H9 (cell line): ENCODE data around the gene ABHD1. TPM values are rescaled to one million over a fixed set of nuclear protein-coding genes. Genes with fewer than 3 reads are reported as not detected.

ENCODE experiments used
- DNase-seq: peaks from one replicate; pipeline ENCODE4 v3.0.0-alpha.2; 2017
- H2AFZ ChIP-seq: one replicate; pipeline ENCODE4 v1.6.1; 2013; ENCODE audit warnings: mild to moderate bottlenecking, low read length, control low read depth, moderate library complexity
- H2AK5ac ChIP-seq: 2 replicates; pipeline ENCODE4 v1.6.1; 2013; ENCODE audit warnings: low read length, control low read depth, mixed read lengths; ENCODE audit not compliant: insufficient read length
- H2BK120ac ChIP-seq: one replicate; pipeline ENCODE4 v1.6.1; 2013; ENCODE audit warnings: low read depth, mild to moderate bottlenecking, low read length, control low read depth, inconsistent platforms; ENCODE audit not compliant: poor library complexity, severe bottlenecking
- H2BK12ac ChIP-seq: 2 replicates; pipeline ENCODE4 v1.6.1; 2013; ENCODE audit warnings: low read length, control low read depth, mixed read lengths, low read depth; ENCODE audit not compliant: insufficient read length
- H2BK15ac ChIP-seq: 2 replicates; pipeline ENCODE4 v1.6.1; 2013; ENCODE audit warnings: low read depth, low read length, control low read depth
- H2BK20ac ChIP-seq: one replicate; pipeline ENCODE4 v1.6.1; 2013; ENCODE audit warnings: low read depth, mild to moderate bottlenecking, low read length, control low read depth, inconsistent platforms; ENCODE audit not compliant: poor library complexity, severe bottlenecking
- H2BK5ac ChIP-seq: 2 replicates; pipeline ENCODE4 v1.6.1; 2013; ENCODE audit warnings: low read length, control low read depth, mixed read lengths; ENCODE audit not compliant: insufficient read length
- H3K14ac ChIP-seq: 2 replicates; pipeline ENCODE4 v1.6.1; 2013; ENCODE audit warnings: low read length, control low read depth; ENCODE audit not compliant: insufficient read depth
- H3K18ac ChIP-seq: 2 replicates; pipeline ENCODE4 v1.6.1; 2013; ENCODE audit warnings: low read depth, mild to moderate bottlenecking, mixed read lengths, low read length, control low read depth; ENCODE audit not compliant: insufficient read length
- H3K23ac ChIP-seq: 2 replicates; pipeline ENCODE4 v1.6.1; 2013; ENCODE audit warnings: low read length, control low read depth, mixed read lengths, low read depth; ENCODE audit not compliant: insufficient read length
- H3K23me2 ChIP-seq: 2 replicates; pipeline ENCODE4 v1.6.1; 2013; ENCODE audit warnings: low read depth, mild to moderate bottlenecking, mixed read lengths, low read length, control low read depth; ENCODE audit not compliant: insufficient read length, poor library complexity, severe bottlenecking
- H3K27ac ChIP-seq: 2 replicates; pipeline ENCODE4 v1.5.1; 2013; ENCODE audit warnings: low read length, control low read depth, mixed read lengths, low read depth; ENCODE audit not compliant: insufficient read length
- H3K27me3 ChIP-seq: 2 replicates; pipeline ENCODE4 v1.6.1; 2013; ENCODE audit warnings: low read length, control low read depth, inconsistent platforms; ENCODE audit not compliant: insufficient read depth
- H3K4ac ChIP-seq: 2 replicates; pipeline ENCODE4 v1.6.1; 2013; ENCODE audit warnings: low read depth, mild to moderate bottlenecking, control low read depth, inconsistent platforms, low read length, moderate library complexity
- H3K4me1 ChIP-seq: 2 replicates; pipeline ENCODE4 v1.6.1; 2013; ENCODE audit warnings: low read length, control low read depth, inconsistent platforms; ENCODE audit not compliant: insufficient read depth
- H3K4me2 ChIP-seq: 2 replicates; pipeline ENCODE4 v1.6.1; 2013; ENCODE audit warnings: low read length, control low read depth, mixed read lengths; ENCODE audit not compliant: insufficient read length, insufficient read depth
- H3K56ac ChIP-seq: 2 replicates; pipeline ENCODE4 v1.6.1; 2013; ENCODE audit warnings: low read depth, mild to moderate bottlenecking, mixed read lengths, low read length, control low read depth; ENCODE audit not compliant: insufficient read length
- H3K79me1 ChIP-seq: 2 replicates; pipeline ENCODE4 v1.6.1; 2013; ENCODE audit warnings: low read depth, mild to moderate bottlenecking, moderate library complexity, low read length, control low read depth, inconsistent platforms; ENCODE audit not compliant: insufficient read depth, poor library complexity, severe bottlenecking
- H3K79me2 ChIP-seq: 2 replicates; pipeline ENCODE4 v1.6.1; 2013; ENCODE audit warnings: low read length, control low read depth, inconsistent platforms; ENCODE audit not compliant: insufficient read depth
- H3K9ac ChIP-seq: 2 replicates; pipeline ENCODE4 v1.6.1; 2013; ENCODE audit warnings: low read length, control low read depth, mixed read lengths; ENCODE audit not compliant: insufficient read length; ENCODE audit errors: extremely low read depth
- H3K9me3 ChIP-seq: one replicate; pipeline ENCODE4 v1.6.1; 2013; ENCODE audit warnings: low read depth, low read length, inconsistent platforms; ENCODE audit not compliant: control insufficient read depth
- H3T11ph ChIP-seq: one replicate; pipeline ENCODE4 v1.6.1; 2013; ENCODE audit warnings: mild to moderate bottlenecking, low read length, control low read depth, inconsistent platforms
- H4K20me1 ChIP-seq: one replicate; pipeline ENCODE4 v1.6.1; 2013; ENCODE audit not compliant: control insufficient read depth, insufficient read length, insufficient read depth
- H4K5ac ChIP-seq: 2 replicates; pipeline ENCODE4 v1.6.1; 2013; ENCODE audit warnings: low read depth, mild to moderate bottlenecking, mixed read lengths, low read length, control low read depth; ENCODE audit not compliant: insufficient read length
- H4K8ac ChIP-seq: replicated peaks from 2 replicates; pipeline ENCODE4 v1.6.1; 2013; ENCODE audit warnings: low read length, control low read depth, mixed read lengths, low read depth; ENCODE audit not compliant: insufficient read length
- H4K91ac ChIP-seq: 2 replicates; pipeline ENCODE4 v1.6.1; 2013; ENCODE audit warnings: low read depth, mild to moderate bottlenecking, moderate library complexity, mixed read lengths, low read length, control low read depth; ENCODE audit not compliant: insufficient read length
- H3K27ac Mint-ChIP-seq, 3 experiments: 2 replicates in 2 of 3; 3 replicates in 1 of 3; pipeline ENCODE4 v1.8.0; 2020 to 2021; ENCODE audit warnings: mixed read lengths in 3 of 3, mild to moderate bottlenecking in 1 of 3, moderate library complexity in 1 of 3
- H3K27me3 Mint-ChIP-seq: 2 replicates; pipeline ENCODE4 v1.8.0; 2021; ENCODE audit warnings: low read depth, mild to moderate bottlenecking, moderate library complexity, mixed read lengths
- H3K36me3 Mint-ChIP-seq, 3 experiments: 2 replicates in 2 of 3; 3 replicates in 1 of 3; pipeline ENCODE4 v1.8.0; 2020 to 2021; ENCODE audit warnings: low read depth in 3 of 3, mixed read lengths in 3 of 3; ENCODE audit not compliant: insufficient read depth in 1 of 3
- H3K4me1 Mint-ChIP-seq, 2 experiments: 2 replicates each; pipeline ENCODE4 v1.8.0; 2020; ENCODE audit warnings: mixed read lengths in 2 of 2
- H3K4me3 Mint-ChIP-seq, 2 experiments: 2 replicates in 1 of 2; 3 replicates in 1 of 2; pipeline ENCODE4 v1.8.0; 2020 to 2021; ENCODE audit warnings: mild to moderate bottlenecking in 2 of 2, mixed read lengths in 2 of 2, moderate library complexity in 1 of 2
- H3K9me3 Mint-ChIP-seq, 2 experiments: 2 replicates in 1 of 2; 3 replicates in 1 of 2; pipeline ENCODE4 v1.8.0; 2020; ENCODE audit warnings: mild to moderate bottlenecking in 2 of 2, mixed read lengths in 2 of 2, moderate library complexity in 1 of 2
- WGBS: extraction: QIAGEN DNeasy Blood & Tissue Kit; methylation state at CpG from one replicate; pipeline ENCODE4 v1.1.7; 2013; ENCODE audit warnings: missing lambda C conversion rate, low lambda C conversion rate, mixed read lengths; ENCODE audit not compliant: insufficient read length; ENCODE audit errors: extremely low coverage; 5-methylcytosine and 5-hydroxymethylcytosine counted together
- total RNA-seq: library from RNA; stranded (reverse); gene quantifications from 2 replicates; pipeline ENCODE4 v1.2.1, GENCODE V29; 2021
- TF ChIP-seq, protein P1 (sequence below): fragments of 200-600 bp; sonication (generic); conservative IDR thresholded peaks from 3 replicates; pipeline ENCODE4 v1.8.0; 2021; ENCODE audit warnings: antibody characterized with exemption, mild to moderate bottlenecking

Gene ABHD1
- total RNA-seq, 1 experiment from 2014 or later: 0.31 TPM

DNA sequence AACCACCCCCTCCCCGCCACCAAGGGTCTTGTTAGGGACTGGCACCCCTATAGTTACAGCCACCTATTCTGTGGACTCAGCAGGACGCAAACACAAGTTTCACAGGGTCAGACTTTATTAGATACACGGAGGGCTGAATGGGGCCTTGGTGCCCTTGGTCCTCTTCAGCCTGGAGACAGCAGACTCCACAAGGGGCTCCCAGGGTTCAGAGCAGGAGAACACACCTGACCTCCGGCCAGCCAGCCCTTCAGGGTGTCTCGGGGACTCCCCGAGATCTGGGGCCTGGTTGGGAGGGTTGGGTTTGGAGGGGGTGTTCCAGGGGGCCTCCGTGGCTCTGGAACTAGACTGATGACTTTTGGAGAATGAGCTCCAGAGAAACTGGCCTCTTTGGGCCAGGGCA lies 13.1 kb downstream of the ABHD1 start:
- H3K23me2 ChIP-seq: no peaks in the 10 kb centered on the region
- no peak overlapping the region for H3K4me3 Mint-ChIP-seq

More for the DNA sequence above, 13.1 kb downstream of the ABHD1 start:
- no peak overlapping the region for H3K14ac ChIP-seq
- H2BK12ac ChIP-seq: no peak overlapping the region
- H3K9ac ChIP-seq: no peak overlapping the region
- Mint-ChIP-seq H3K27ac (no peak overlapping the region), H3K4me1 (peaks cover 10 to 11% of the 10 kb centered on the region in 2 experiments), H3K36me3 (peaks cover 5 to 16% (median 15%) of the 10 kb centered on the region in 3 experiments), H3K27me3 (peaks cover 10% of the 10 kb centered on the region), H3K9me3 (no peaks in the 10 kb centered on the region)
- WGBS: no CpG with 5 or more reads among the region's 7 CpGs
- H2BK15ac ChIP-seq: no peak overlapping the region
- H4K91ac ChIP-seq: no peak overlapping the region
- H2BK120ac ChIP-seq: no peak overlapping the region
- H3K27me3 ChIP-seq: no peaks in the 10 kb centered on the region
- no peak overlapping the region for H3K27ac ChIP-seq
- H4K20me1 ChIP-seq: no peaks in the 10 kb centered on the region
- H2AFZ ChIP-seq: no peak overlapping the region
- H2AK5ac ChIP-seq: no peak overlapping the region
- H2BK5ac ChIP-seq: no peak overlapping the region
- no peak overlapping the region for H4K8ac ChIP-seq
- no peak overlapping the region for H4K5ac ChIP-seq
- no peak overlapping the region for H3K4me2 ChIP-seq
- TF ChIP-seq, protein P1, sequence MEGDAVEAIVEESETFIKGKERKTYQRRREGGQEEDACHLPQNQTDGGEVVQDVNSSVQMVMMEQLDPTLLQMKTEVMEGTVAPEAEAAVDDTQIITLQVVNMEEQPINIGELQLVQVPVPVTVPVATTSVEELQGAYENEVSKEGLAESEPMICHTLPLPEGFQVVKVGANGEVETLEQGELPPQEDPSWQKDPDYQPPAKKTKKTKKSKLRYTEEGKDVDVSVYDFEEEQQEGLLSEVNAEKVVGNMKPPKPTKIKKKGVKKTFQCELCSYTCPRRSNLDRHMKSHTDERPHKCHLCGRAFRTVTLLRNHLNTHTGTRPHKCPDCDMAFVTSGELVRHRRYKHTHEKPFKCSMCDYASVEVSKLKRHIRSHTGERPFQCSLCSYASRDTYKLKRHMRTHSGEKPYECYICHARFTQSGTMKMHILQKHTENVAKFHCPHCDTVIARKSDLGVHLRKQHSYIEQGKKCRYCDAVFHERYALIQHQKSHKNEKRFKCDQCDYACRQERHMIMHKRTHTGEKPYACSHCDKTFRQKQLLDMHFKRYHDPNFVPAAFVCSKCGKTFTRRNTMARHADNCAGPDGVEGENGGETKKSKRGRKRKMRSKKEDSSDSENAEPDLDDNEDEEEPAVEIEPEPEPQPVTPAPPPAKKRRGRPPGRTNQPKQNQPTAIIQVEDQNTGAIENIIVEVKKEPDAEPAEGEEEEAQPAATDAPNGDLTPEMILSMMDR: no peak
- no peak overlapping the region for H2BK20ac ChIP-seq
- H3T11ph ChIP-seq: no peak overlapping the region
- no peaks in the 10 kb centered on the region for H3K4me1 ChIP-seq
- H3K9me3 ChIP-seq: no peaks in the 10 kb centered on the region
- DNase-seq: no peak
- peaks cover 2% of the 10 kb centered on the region; the same call in 1 of the 2 replicates for H3K79me2 ChIP-seq
- peaks cover 4% of the 10 kb centered on the region for H3K79me1 ChIP-seq
- no peak overlapping the region for H3K56ac ChIP-seq
- H3K23ac ChIP-seq: no peak overlapping the region
- H3K4ac ChIP-seq: no peak overlapping the region
- no peak overlapping the region for H3K18ac ChIP-seq
